ENCODE data around the gene ATP6V1E1. TPM values are rescaled to one million over a fixed set of nuclear protein-coding genes. Genes with fewer than 3 reads are reported as not detected.
"Not testable (repeated sequence)": the region's sequence is repeated elsewhere in the genome, so short reads cannot be mapped to it uniquely, and the experiment has no call there.

The ATP6V1E1 gene
- total and polyA plus RNA-seq, 7 experiments from 2014 or later: 51.0 to 120 (median 86.5) TPM

DNA sequence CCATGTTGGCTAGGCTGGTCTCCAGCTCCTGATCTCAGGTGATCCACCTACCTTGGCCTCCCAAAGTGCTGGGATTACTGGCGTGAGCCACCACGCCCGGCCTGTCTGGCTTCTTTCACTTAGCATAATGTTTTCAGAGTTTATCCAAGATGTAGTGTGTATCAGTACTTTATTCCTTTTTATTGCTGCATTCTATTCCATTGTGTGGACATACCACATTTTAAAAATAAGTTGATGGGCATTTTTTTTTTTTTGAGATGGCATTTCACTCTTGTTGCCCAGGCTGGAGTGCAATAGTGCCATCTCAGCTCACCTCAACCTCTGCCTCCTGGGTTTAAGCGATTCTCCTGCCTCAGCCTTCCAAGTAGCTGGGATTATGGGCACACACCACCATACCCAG, 13.8 kb upstream of the ATP6V1E1 start:
- H3K27me3 ChIP-seq (ENCODE audit: control insufficient read depth in 2 of 2, insufficient read depth in 2 of 2, low read length in 2 of 2); POLR2A ChIA-PET; H3K27ac ChIP-seq (ENCODE audit: low read depth, low read length); DNase-seq; ATAC-seq; H3K36me3 ChIP-seq (ENCODE audit: control insufficient read depth in 2 of 3, insufficient read depth in 3 of 3, low read length in 3 of 3); CTCF ChIA-PET; H3K36me3 Mint-ChIP-seq; H3K27me3 Mint-ChIP-seq; intact Hi-C loops (cut with micrococcal nuclease); H3K4me3 Mint-ChIP-seq; H3K4me3 ChIP-seq (ENCODE audit: low read length); H3K9me3 ChIP-seq (ENCODE audit: control insufficient read depth in 2 of 3, low read length in 3 of 3); H3K9me3 Mint-ChIP-seq: not testable (repeated sequence)
- Mint-ChIP-seq H3K27ac (peak overlapping the region in 2 of 9 donors; percentile 5 to 6), H3K4me1 (peaks cover 23 to 48% (median 43%) of the 10 kb centered on the region in 7 donors)
- peaks cover 12 to 18% of the 10 kb centered on the region in 2 donors for H3K4me1 ChIP-seq (ENCODE audit: control insufficient read depth in 2 of 2, insufficient read depth in 2 of 2, low read length in 2 of 2)

GRCh38 chr22:17641269-17641668, 12.7 kb upstream of the ATP6V1E1 start:
- CTCF ChIA-PET: no interaction called here
- peak overlapping the region in 3 of 10 donors; percentile 23 to 48 (median 42) for H3K4me3 Mint-ChIP-seq
- peaks cover 0 to 9% (median 7%) of the 10 kb centered on the region in 5 donors for H3K36me3 Mint-ChIP-seq
- H3K4me1 ChIP-seq (ENCODE audit: control insufficient read depth in 2 of 2, insufficient read depth in 2 of 2, low read length in 2 of 2): peaks cover 12 to 18% of the 10 kb centered on the region in 2 donors
- intact Hi-C loops (cut with micrococcal nuclease): no loop called here
- POLR2A ChIA-PET: no interaction called here
- no peaks in the 10 kb centered on the region for H3K27me3 Mint-ChIP-seq
- peaks cover 23 to 45% (median 40%) of the 10 kb centered on the region in 7 donors for H3K4me1 Mint-ChIP-seq
- no peak for DNase-seq
- H3K4me3 ChIP-seq (ENCODE audit: low read length): no peak overlapping the region
- no peak overlapping the region for H3K27ac ChIP-seq (ENCODE audit: low read depth, low read length)
- H3K9me3 Mint-ChIP-seq: peaks cover 0 to 2% (median 0%) of the 10 kb centered on the region in 11 donors
- H3K9me3 ChIP-seq (ENCODE audit: control insufficient read depth in 2 of 3, low read length in 3 of 3): no peaks in the 10 kb centered on the region
- H3K36me3 ChIP-seq (ENCODE audit: control insufficient read depth in 2 of 3, insufficient read depth in 3 of 3, low read length in 3 of 3): peaks cover 0 to 6% (median 0%) of the 10 kb centered on the region in 3 experiments
- H3K27me3 ChIP-seq (ENCODE audit: control insufficient read depth in 2 of 2, insufficient read depth in 2 of 2, low read length in 2 of 2): no peaks in the 10 kb centered on the region
- ATAC-seq: no peak
- H3K27ac Mint-ChIP-seq: peak overlapping the region in 4 of 9 donors; percentile 9 to 75 (median 56)

DNA sequence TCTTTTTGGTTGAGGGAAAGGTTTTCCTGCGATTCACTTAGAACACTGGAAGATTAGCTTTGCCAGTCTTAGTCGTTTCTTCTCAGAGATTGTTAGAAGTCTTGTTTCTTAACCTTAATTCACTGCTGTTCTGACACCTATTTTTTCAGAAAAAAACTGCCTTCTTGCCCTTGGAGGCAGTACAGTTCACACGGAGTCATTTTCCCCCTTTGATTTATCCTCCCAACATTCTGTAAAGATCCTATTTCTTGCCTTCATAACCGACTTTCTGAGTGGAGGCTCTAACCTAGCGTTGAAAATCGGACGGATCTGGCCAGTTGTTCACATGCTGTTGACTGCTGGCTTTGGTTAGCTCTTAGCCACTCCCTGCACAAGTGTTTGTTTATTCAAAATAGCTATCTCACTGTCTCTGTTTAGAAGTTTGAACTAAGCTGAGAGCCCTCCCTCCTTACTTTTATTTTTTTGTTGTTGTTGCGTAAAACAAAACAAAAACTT, 10.7 kb upstream of the ATP6V1E1 start:
- peak overlapping the region; percentile 73 for H3K4me3 ChIP-seq (ENCODE audit: low read length)
- Mint-ChIP-seq H3K4me3 (peak overlapping the region; percentile 87 to 95 (median 90)), H3K27ac (peak overlapping the region; percentile 92 to 99 (median 96)), H3K27me3 (no peaks in the 10 kb centered on the region), H3K9me3 (peaks cover 0 to 2% (median 0%) of the 10 kb centered on the region in 11 donors), H3K4me1 (peaks cover 17 to 38% (median 34%) of the 10 kb centered on the region in 7 donors), H3K36me3 (peaks cover 0 to 9% (median 4%) of the 10 kb centered on the region in 5 donors)
- no peaks in the 10 kb centered on the region for H3K27me3 ChIP-seq (ENCODE audit: control insufficient read depth in 2 of 2, insufficient read depth in 2 of 2, low read length in 2 of 2)
- peaks cover 0 to 6% (median 0%) of the 10 kb centered on the region in 3 experiments for H3K36me3 ChIP-seq (ENCODE audit: control insufficient read depth in 2 of 3, insufficient read depth in 3 of 3, low read length in 3 of 3)
- ATAC-seq (peak; percentile 41), DNase-seq (peak in 2 of 9 donors; percentile 18 to 25)
- ChIA-PET CTCF (interaction anchor here (0.7 kb wide), 1 partner anchor 13 kb away, joined by 4 read pairs; no protein-coding TSS in a partner anchor), POLR2A (interaction anchor here (0.6 to 1.7 kb wide), 5 partner anchors 10 to 477 kb away, joined by 3 to 8 read pairs (median 6); partner anchors contain the start of gene BID)
- no peaks in the 10 kb centered on the region for H3K9me3 ChIP-seq (ENCODE audit: control insufficient read depth in 2 of 3, low read length in 3 of 3)
- intact Hi-C loops (cut with micrococcal nuclease): loop anchor here (2.0 to 5.0 kb wide), 5 partner anchors 68 to 438 kb away; partner anchors contain the start of genes BID (in 1 of the 2) and PEX26 (in 1 of the 2)
- H3K4me1 ChIP-seq (ENCODE audit: control insufficient read depth in 2 of 2, insufficient read depth in 2 of 2, low read length in 2 of 2): peaks cover 12 to 18% of the 10 kb centered on the region in 2 donors
- peak overlapping the region; percentile 99 for H3K27ac ChIP-seq (ENCODE audit: low read depth, low read length)

DNA sequence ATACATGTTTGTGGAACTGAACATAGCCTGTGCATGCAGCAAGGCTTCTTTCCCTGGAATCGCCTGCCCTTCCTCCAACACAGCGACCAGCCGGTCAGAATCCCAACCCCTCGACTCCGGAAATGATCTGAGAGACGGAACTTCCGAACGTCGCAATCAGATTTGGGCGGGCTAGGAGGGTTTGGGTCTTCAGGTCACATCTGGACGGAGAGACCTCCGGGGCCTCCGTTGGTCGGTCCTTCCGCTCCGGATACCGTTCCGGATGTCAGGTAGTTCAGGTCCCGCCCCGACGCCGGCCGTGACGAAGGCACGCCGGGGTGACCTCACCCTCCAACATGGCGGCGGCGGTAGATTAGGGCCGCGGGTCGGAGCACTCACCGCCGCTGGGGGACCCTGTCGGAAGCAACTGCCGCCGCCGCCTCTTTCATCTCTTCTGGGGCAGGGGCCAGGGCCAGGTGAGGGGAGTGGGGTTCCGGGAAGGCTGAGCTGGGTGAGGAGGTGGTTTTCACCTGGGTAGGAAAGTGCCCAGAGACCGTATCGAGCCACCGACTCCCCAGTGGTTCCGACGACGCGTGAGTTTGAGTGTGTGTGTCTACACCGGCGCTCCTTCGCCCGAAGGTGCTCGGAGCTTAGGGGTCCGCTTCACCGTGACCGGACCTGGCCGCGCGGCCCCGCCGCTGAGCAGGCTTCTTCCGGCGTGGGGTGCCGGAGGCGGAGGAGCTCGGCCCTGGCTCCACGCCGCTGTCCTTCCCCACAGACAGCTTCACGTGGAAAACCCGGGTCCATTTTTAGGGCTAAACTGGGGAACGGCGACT, 10.1 kb upstream of the ATP6V1E1 start, which contains the start of gene BCL2L13:
Gene BCL2L13 (plus strand): TSS at position 326 of the 815 bp plus-strand sequence. CDS start 16,955 bp downstream, outside the sequence.
- Histone ChIP-seq H3K4me3 (ENCODE audit: low read length) (peak within 1 kb of the TSS; percentile 73), H3K9me3 (ENCODE audit: control insufficient read depth in 2 of 3, low read length in 3 of 3) (no peaks in the 10 kb centered on the region), H3K4me1 (ENCODE audit: control insufficient read depth in 2 of 2, insufficient read depth in 2 of 2, low read length in 2 of 2) (peaks cover 12 to 18% of the 10 kb centered on the region in 2 donors), H3K36me3 (ENCODE audit: control insufficient read depth in 2 of 3, insufficient read depth in 3 of 3, low read length in 3 of 3) (peaks cover 0 to 6% (median 0%) of the 10 kb centered on the region in 3 experiments), H3K27me3 (ENCODE audit: control insufficient read depth in 2 of 2, insufficient read depth in 2 of 2, low read length in 2 of 2) (no peaks in the 10 kb centered on the region), H3K27ac (ENCODE audit: low read depth, low read length) (peak within 1 kb of the TSS; percentile 99)
- ATAC-seq (peak; percentile 96), DNase-seq (peak; percentile 77 to 91 (median 88))
- POLR2A ChIA-PET: interaction anchor here (0.6 to 1.7 kb wide), 4 partner anchors 9 to 445 kb away, joined by 3 to 8 read pairs (median 6); partner anchors contain the start of gene BID
- peaks cover 0 to 9% (median 4%) of the 10 kb centered on the region in 5 donors for H3K36me3 Mint-ChIP-seq
- no peaks in the 10 kb centered on the region for H3K27me3 Mint-ChIP-seq
- peaks cover 0 to 2% (median 0%) of the 10 kb centered on the region in 11 donors for H3K9me3 Mint-ChIP-seq
- intact Hi-C loops (cut with micrococcal nuclease): loop anchor here (1.0 to 5.0 kb wide), 8 partner anchors 10 to 554 kb away; partner anchors contain the start of genes ATP6V1E1 (in 2 of the 2), PEX26 (in 2 of the 2), BID (in 1 of the 2) and IL17RA (in 1 of the 2)
- H3K4me3 Mint-ChIP-seq: peak within 1 kb of the TSS; percentile 87 to 95 (median 90)
- peaks cover 17 to 38% (median 34%) of the 10 kb centered on the region in 7 donors for H3K4me1 Mint-ChIP-seq
- peak within 1 kb of the TSS; percentile 92 to 99 (median 96) for H3K27ac Mint-ChIP-seq
- CTCF ChIA-PET: interaction anchor here (0.7 kb wide), 1 partner anchor 14 kb away, joined by 4 read pairs; no protein-coding TSS in a partner anchor

- peak overlapping the region; percentile 99 for H3K27ac ChIP-seq (ENCODE audit: low read depth, low read length)
- Mint-ChIP-seq H3K4me3 (peak overlapping the region; percentile 87 to 95 (median 90)), H3K27me3 (no peaks in the 10 kb centered on the region), H3K27ac (peak overlapping the region; percentile 92 to 99 (median 96)), H3K4me1 (peaks cover 17 to 38% (median 33%) of the 10 kb centered on the region in 7 donors), H3K9me3 (peaks cover 0 to 2% (median 0%) of the 10 kb centered on the region in 11 donors), H3K36me3 (peaks cover 0 to 9% (median 4%) of the 10 kb centered on the region in 5 donors)
- no peaks in the 10 kb centered on the region for H3K27me3 ChIP-seq (ENCODE audit: control insufficient read depth in 2 of 2, insufficient read depth in 2 of 2, low read length in 2 of 2)
- peaks cover 12 to 18% of the 10 kb centered on the region in 2 donors for H3K4me1 ChIP-seq (ENCODE audit: control insufficient read depth in 2 of 2, insufficient read depth in 2 of 2, low read length in 2 of 2)
- POLR2A ChIA-PET: interaction anchor here (1.5 to 1.7 kb wide), 3 partner anchors 9 to 136 kb away, joined by 6 to 8 read pairs (median 7); partner anchors contain the start of gene BID
- ATAC-seq (peak; percentile 18), DNase-seq (no peak)
- peak overlapping the region; percentile 73 for H3K4me3 ChIP-seq (ENCODE audit: low read length)
- H3K36me3 ChIP-seq (ENCODE audit: control insufficient read depth in 2 of 3, insufficient read depth in 3 of 3, low read length in 3 of 3): peaks cover 0 to 6% (median 0%) of the 10 kb centered on the region in 3 experiments
- no peaks in the 10 kb centered on the region for H3K9me3 ChIP-seq (ENCODE audit: control insufficient read depth in 2 of 3, low read length in 3 of 3)
- intact Hi-C loops (cut with micrococcal nuclease): loop anchor here (1.0 to 5.0 kb wide), 8 partner anchors 10 to 554 kb away; partner anchors contain the start of genes ATP6V1E1 (in 2 of the 2), PEX26 (in 2 of the 2), BID (in 1 of the 2) and IL17RA (in 1 of the 2)
- CTCF ChIA-PET: no interaction called here
Measured at GRCh38 chr22:17638182-17638431, 9.6 kb upstream of the ATP6V1E1 start.

Data from naive thymus-derived CD4-positive, alpha-beta T cell (primary cell).